A673 (cell line): ENCODE data around the gene RAD51C. TPM values are rescaled to one million over a fixed set of nuclear protein-coding genes. Genes with fewer than 3 reads are reported as not detected.
A peak's percentile ranks its signal among the peaks of the same experiment; 100 is the strongest.
"Not testable (repeated sequence)": the region's sequence is repeated elsewhere in the genome, so short reads cannot be mapped to it uniquely, and the experiment has no call there.

Experiments
- BruUV-seq: library from RNA; stranded (reverse); fragments of 400-500 nt; replicated peaks from 2 replicates; lab custom pipeline; 2021; lab: Mats Ljungman, UMichigan
- CTCF ChIA-PET: fragments of 300-600 bp; sonication (Branson Sonifier 250); formaldehyde crosslinking; loops from one replicate; lab custom pipeline; 2022; ENCODE audit warnings: antibody characterized with exemption; lab: Charles Lee
- POLR2A ChIA-PET: fragments of 300-600 bp; sonication (Branson Sonifier 250); formaldehyde crosslinking; loops from one replicate; lab custom pipeline; 2022; ENCODE audit warnings: antibody characterized with exemption; ENCODE audit not compliant: low non-redundant PET; lab: Charles Lee
- DNase-seq: peaks from one replicate; pipeline ENCODE4 v3.0.0-alpha.2; 2015; ENCODE audit warnings: low spot score
- H3K27ac ChIP-seq: fragments of 200-600 bp; sonication (generic); 2 replicates; pipeline ENCODE4 v1.5.1; 2016; ENCODE audit warnings: mixed run types, low read depth, mild to moderate bottlenecking, mixed read lengths, antibody characterized with exemption, low read length; ENCODE audit not compliant: poor library complexity, severe bottlenecking
- H3K27me3 ChIP-seq: fragments of 200-600 bp; sonication (generic); replicated peaks from 2 replicates; pipeline ENCODE4 v1.6.1; 2017; ENCODE audit warnings: mixed run types, low read depth, mild to moderate bottlenecking, mixed read lengths, antibody characterized with exemption, low read length; ENCODE audit not compliant: insufficient read depth, poor library complexity
- H3K36me3 ChIP-seq: fragments of 200-600 bp; sonication (generic); 2 replicates; pipeline ENCODE4 v1.6.1; 2016; ENCODE audit warnings: mixed run types, mild to moderate bottlenecking, mixed read lengths, antibody characterized with exemption, low read length; ENCODE audit not compliant: insufficient read depth, poor library complexity, severe bottlenecking
- H3K4me1 ChIP-seq: fragments of 200-600 bp; sonication (generic); 2 replicates; pipeline ENCODE4 v1.6.1; 2017; ENCODE audit warnings: mixed run types, mild to moderate bottlenecking, mixed read lengths, antibody characterized with exemption, low read length; ENCODE audit not compliant: insufficient read depth, poor library complexity, severe bottlenecking
- H3K4me3 ChIP-seq: fragments of 200-600 bp; sonication (generic); 2 replicates; pipeline ENCODE4 v1.5.1; 2016; ENCODE audit warnings: low read depth, mixed run types, mild to moderate bottlenecking, mixed read lengths, low read length; ENCODE audit not compliant: poor library complexity, severe bottlenecking
- H3K9me3 ChIP-seq: fragments of 200-600 bp; sonication (generic); 2 replicates; pipeline ENCODE4 v1.6.1; 2016; ENCODE audit warnings: mixed run types, low read depth, mild to moderate bottlenecking, mixed read lengths, antibody characterized with exemption, low read length; ENCODE audit not compliant: poor library complexity, severe bottlenecking
- CTCF ChIP-seq: fragments of 300-800, 200-600 bp; sonication (generic); conservative IDR thresholded peaks from 2 replicates; pipeline ENCODE4 v1.5.1; 2017; ENCODE audit warnings: low read depth, mild to moderate bottlenecking, antibody characterized with exemption, low read length, moderate library complexity, mixed read lengths
- EZH2 ChIP-seq: fragments of 200-600 bp; sonication (generic); IDR thresholded peaks from 2 replicates; pipeline ENCODE4 v1.6.1; 2017; ENCODE audit warnings: borderline replicate concordance, low read depth, mild to moderate bottlenecking, mixed read lengths, antibody characterized with exemption, low read length; ENCODE audit not compliant: poor library complexity, severe bottlenecking
- intact Hi-C: fragments of 100-400 bp; cut with micrococcal nuclease; formaldehyde crosslinking; loops from one replicate; pipeline ENCODE4 v1.10.0; 2022; ENCODE audit not compliant: unreplicated experiment
- total RNA-seq: library from RNA; stranded (reverse); gene quantifications from 2 replicates; pipeline ENCODE4 v1.2.3, GENCODE V29; 2021

The RAD51C gene
- total RNA-seq, 1 experiment from 2014 or later = 80.4 TPM

GRCh38 chr17:58658804-58659713, 33.3 kb upstream of the RAD51C start:
- no peaks in the 10 kb centered on the region for H3K9me3 ChIP-seq
- ChIA-PET CTCF (interaction anchor here (0.8 kb wide), 1 partner anchor 27 kb away, joined by 5 read pairs; no protein-coding TSS in a partner anchor), POLR2A (interaction anchor here (0.6 to 1.7 kb wide), 3 partner anchors 27 to 179 kb away, joined by 12 to 17 read pairs (median 16); no protein-coding TSS in a partner anchor)
- peak overlapping the region; percentile 97 for H3K27ac ChIP-seq
- H3K4me1 ChIP-seq = no peaks in the 10 kb centered on the region
- TF ChIP-seq EZH2 (no peak), CTCF (no peak)
- BruUV-seq = TSS peak; percentile 100
- intact Hi-C loops = loop anchor here (1.0 to 2.0 kb wide), 2 partner anchors 27 to 34 kb away; partner anchors contain the start of genes RAD51C and TEX14
- DNase-seq = peak; percentile 97
- no peaks in the 10 kb centered on the region for H3K27me3 ChIP-seq
- H3K36me3 ChIP-seq = no peaks in the 10 kb centered on the region
- peak overlapping the region; percentile 47 for H3K4me3 ChIP-seq

GRCh38 chr17:58659714-58660084, 32.7 kb upstream of the RAD51C start:
- H3K27me3 ChIP-seq, CTCF ChIA-PET, H3K4me1 ChIP-seq, DNase-seq, H3K9me3 ChIP-seq, H3K36me3 ChIP-seq: not testable (repeated sequence)
- TSS peak; percentile 97 for BruUV-seq
- Histone ChIP-seq H3K4me3 (peak overlapping the region; percentile 47), H3K27ac (peak overlapping the region; percentile 97)
- POLR2A ChIA-PET = interaction anchor here (1.7 kb wide), 1 partner anchor 28 kb away, joined by 17 read pairs; no protein-coding TSS in a partner anchor
- intact Hi-C loops = loop anchor here (1.0 to 2.0 kb wide), 2 partner anchors 27 to 33 kb away; partner anchors contain the start of genes RAD51C and TEX14

- Histone ChIP-seq H3K4me1 (no peaks in the 10 kb centered on the region), H3K4me3 (no peak overlapping the region), H3K27ac (no peak overlapping the region), H3K27me3 (no peaks in the 10 kb centered on the region), H3K36me3 (no peaks in the 10 kb centered on the region), H3K9me3 (no peaks in the 10 kb centered on the region)
- no TSS peak for BruUV-seq
- intact Hi-C loops = no loop called here
- DNase-seq = no peak
- ChIA-PET POLR2A (no interaction called here), CTCF (no interaction called here)
- TF ChIP-seq CTCF = no peak
- no peak for TF ChIP-seq EZH2
These were observed 31.8 kb upstream of the RAD51C start for GRCh38 chr17:58660621-58661020.
